D341Med (cell line): ENCODE measurements around the gene TKT.

Experiments
- DNase-seq: peaks from one replicate; pipeline ENCODE4 v3.0.0; 2012; ENCODE audit warnings: low spot score

Gene TKT

DNA sequence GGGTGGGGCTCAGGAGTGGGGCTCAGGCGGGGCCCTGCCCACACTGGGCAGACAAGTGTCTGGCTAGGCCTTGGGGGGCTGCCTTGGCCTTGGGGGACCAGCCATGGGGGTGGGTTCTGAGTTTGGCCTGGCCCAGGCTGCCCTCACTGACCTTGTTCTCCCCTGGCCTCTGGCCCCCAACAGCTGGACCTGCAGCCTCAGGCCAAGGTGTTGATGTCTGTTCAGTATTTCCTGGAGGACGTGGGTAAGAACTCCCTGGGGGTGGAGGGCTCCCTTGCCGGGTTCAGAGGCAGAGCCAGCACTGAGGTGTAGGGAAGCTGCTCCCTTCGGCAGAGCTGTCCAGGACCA lies 74.8 kb downstream of the TKT start:
- no peak for DNase-seq

DNA sequence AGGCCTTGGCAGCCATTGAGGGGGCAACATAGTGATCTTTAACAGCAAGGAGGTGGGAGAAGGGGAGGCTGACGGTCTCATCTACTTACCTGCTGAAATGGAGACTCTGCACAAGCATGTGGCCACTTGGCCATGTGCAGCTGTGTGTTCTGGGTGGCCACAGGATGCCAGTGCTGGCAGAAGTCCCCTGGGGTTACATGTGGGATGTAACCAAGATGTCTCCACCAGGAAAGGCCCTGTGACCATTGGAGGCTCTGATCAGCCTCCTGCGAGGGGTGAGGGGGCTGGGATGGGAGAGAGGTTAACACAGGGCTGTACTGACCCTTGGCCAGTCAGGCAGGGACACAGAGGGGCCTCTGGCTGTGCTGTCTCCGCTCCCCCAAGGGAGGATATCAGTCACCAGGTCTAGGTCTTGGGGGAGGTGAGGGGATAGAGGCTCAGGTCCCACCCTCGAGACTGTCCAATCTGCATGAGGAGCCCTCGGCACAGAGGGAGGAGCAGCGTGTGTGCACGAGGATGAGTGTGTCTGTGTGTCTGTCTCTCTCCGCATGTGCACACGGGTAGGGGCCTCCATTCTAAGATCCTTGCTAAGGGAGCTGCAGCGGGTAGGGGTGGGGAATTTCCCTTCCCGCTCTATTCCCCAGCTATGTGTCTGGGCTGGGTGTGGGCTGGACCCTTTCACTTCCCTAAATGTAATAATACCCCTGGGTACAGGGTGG lies 75.4 kb downstream of the TKT start:
- DNase-seq = no peak

DNA sequence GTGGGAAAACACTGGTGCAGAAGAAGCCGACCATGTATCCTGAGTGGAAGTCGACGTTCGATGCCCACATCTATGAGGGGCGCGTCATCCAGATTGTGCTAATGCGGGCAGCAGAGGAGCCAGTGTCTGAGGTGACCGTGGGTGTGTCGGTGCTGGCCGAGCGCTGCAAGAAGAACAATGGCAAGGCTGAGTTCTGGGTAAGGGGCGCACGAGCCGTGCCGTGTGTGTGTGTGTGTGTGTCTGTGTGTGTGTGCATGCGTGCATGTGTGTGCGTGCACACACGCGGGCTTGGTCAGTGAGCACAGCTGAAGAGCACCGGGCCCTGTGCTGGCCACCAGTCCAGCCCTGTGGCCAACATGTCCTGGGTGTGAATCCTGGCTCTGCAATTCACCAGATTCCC lies 76.2 kb downstream of the TKT start:
- no peak for DNase-seq

DNA sequence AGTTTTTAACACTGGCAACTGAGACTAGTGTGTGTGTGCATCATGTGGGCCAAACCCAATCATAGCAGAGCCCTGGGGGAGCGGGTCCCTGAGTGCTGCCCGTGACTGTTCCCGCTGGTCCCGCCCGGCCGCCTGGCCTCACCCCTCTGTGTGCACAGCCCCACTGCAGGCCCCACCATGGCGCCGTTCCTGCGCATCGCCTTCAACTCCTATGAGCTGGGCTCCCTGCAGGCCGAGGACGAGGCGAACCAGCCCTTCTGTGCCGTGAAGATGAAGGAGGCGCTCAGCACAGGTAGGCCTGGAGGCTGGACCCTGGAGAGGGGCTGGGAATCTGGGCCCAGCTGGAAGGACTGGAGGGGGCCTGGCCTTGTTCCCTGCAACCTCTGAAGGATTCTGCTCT lies 77.6 kb downstream of the TKT start:
- no peak for DNase-seq

DNA sequence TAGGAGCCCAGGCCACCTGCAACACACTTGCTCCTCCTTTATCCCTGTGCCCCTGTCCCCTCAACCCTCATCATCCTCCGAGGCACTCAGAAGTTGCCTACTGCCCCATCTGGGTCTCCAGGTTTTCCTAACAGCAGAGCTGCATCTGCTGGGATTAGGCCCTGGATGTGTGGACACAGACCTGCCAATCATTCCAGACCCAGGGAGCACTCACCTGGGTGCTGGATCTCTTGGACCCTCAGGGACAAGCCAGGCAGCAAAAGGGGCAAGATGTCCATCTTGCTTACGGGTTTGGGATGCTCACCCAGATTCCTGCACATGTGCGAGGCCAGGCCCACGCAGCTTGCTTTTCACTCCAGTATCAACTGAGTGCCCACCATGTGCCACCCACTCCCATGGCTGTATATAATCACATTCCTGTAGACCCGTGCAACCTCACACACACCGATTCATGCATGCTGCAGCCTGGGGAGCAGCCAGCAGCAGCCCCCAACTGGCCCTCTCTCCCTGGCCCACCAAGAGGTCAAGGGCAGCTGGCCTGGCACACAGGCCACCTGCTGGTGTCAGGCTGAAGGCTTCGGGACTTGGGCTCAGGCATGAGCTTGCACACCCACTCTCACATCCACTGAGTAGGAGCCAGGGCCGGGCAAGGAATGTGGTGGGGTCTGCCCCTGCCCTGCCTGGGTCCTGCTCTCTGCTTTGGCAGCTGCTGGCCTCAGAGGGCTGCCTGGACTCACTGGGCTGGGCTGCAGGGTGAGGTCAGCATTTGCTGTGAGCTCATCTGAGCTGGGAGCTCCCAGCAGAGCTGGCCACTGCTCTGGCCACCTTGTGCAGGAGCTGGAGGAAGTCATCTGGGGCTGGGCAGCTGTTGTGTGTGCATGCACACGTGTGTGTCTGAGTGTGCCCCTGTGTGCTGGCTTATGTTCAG lies 79.9 kb downstream of the TKT start:
- no peak for DNase-seq
